Nephron progenitor cell (in vitro differentiated cells): ENCODE results near the gene BYSL.

Experiments used
- DNase-seq: peaks from one replicate; pipeline ENCODE4 v3.0.0; 2021
- H3K27ac Mint-ChIP-seq: 2 replicates; pipeline ENCODE4 v1.8.0; 2021; ENCODE audit warnings: mild to moderate bottlenecking, moderate library complexity, mixed read lengths
- H3K27me3 Mint-ChIP-seq: 2 replicates; pipeline ENCODE4 v1.8.0; 2021; ENCODE audit warnings: mild to moderate bottlenecking, low read depth, mixed read lengths; ENCODE audit not compliant: poor library complexity
- H3K36me3 Mint-ChIP-seq: 2 replicates; pipeline ENCODE4 v1.8.0; 2021; ENCODE audit warnings: low read depth, mixed read lengths
- H3K4me1 Mint-ChIP-seq: 2 replicates; pipeline ENCODE4 v1.8.0; 2021; ENCODE audit warnings: mixed read lengths
- H3K4me3 Mint-ChIP-seq: 2 replicates; pipeline ENCODE4 v1.8.0; 2021; ENCODE audit warnings: mild to moderate bottlenecking, moderate library complexity, mixed read lengths
- H3K9me3 Mint-ChIP-seq: 2 replicates; pipeline ENCODE4 v1.8.0; 2021; ENCODE audit warnings: mild to moderate bottlenecking, moderate library complexity, mixed read lengths
- CTCF ChIP-seq: fragments of 200-600 bp; sonication (generic); IDR thresholded peaks from 2 replicates; pipeline ENCODE4 v1.5.0; 2021; ENCODE audit warnings: antibody characterized with exemption

BYSL gene

GRCh38 chr6:41892921-41893564 is 28.3 kb upstream of the BYSL start:
- Mint-ChIP-seq H3K4me1 (peaks cover 25% of the 10 kb centered on the region), H3K9me3 (no peaks in the 10 kb centered on the region), H3K27ac (no peak overlapping the region), H3K4me3 (no peak overlapping the region), H3K36me3 (peaks cover 7% of the 10 kb centered on the region), H3K27me3 (no peaks in the 10 kb centered on the region)
- no peak for DNase-seq
- TF ChIP-seq CTCF, result no peak

- H3K9me3 Mint-ChIP-seq, result no peaks in the 10 kb centered on the region
- no peak for TF ChIP-seq CTCF
- H3K27ac Mint-ChIP-seq, result peak overlapping the region; percentile 32
Measured at GRCh38 chr6:41894366-41895299, 26.7 kb upstream of the BYSL start.

GRCh38 chr6:41895300-41896233 is 25.7 kb upstream of the BYSL start, which contains the start of gene USP49:
Gene USP49, minus strand, starts transcription at chr6:41895375. Its CDS starts 88,392 bp downstream, at chr6:41806983.
- H3K4me3 Mint-ChIP-seq, result no peak within 1 kb of the TSS
- peak within 1 kb of the TSS; percentile 97 for H3K27ac Mint-ChIP-seq
- no peaks in the 10 kb centered on the region for H3K9me3 Mint-ChIP-seq
- peaks cover 3% of the 10 kb centered on the region for H3K36me3 Mint-ChIP-seq
- H3K27me3 Mint-ChIP-seq, result no peaks in the 10 kb centered on the region
- DNase-seq, result peak; percentile 98
- no peak for TF ChIP-seq CTCF
- peaks cover 25% of the 10 kb centered on the region for H3K4me1 Mint-ChIP-seq

More at GRCh38 chr6:41894366-41895299, 26.7 kb upstream of the BYSL start:
- Mint-ChIP-seq H3K36me3 (peaks cover 2% of the 10 kb centered on the region), H3K27me3 (no peaks in the 10 kb centered on the region), H3K4me1 (peaks cover 25% of the 10 kb centered on the region), H3K4me3 (no peak overlapping the region)
- DNase-seq, result peak; percentile 79

- H3K27me3 Mint-ChIP-seq, result no peaks in the 10 kb centered on the region
- TF ChIP-seq CTCF, result no peak
Measured at GRCh38 chr6:41896281-41896680, 25.0 kb upstream of the BYSL start.

GRCh38 chr6:41900861-41901260 is 20.4 kb upstream of the BYSL start:
- Mint-ChIP-seq H3K4me3 (no peak overlapping the region), H3K27me3 (no peaks in the 10 kb centered on the region), H3K27ac (no peak overlapping the region), H3K36me3 (peaks cover 32% of the 10 kb centered on the region), H3K4me1 (peaks cover 10% of the 10 kb centered on the region), H3K9me3 (no peaks in the 10 kb centered on the region)
- no peak for TF ChIP-seq CTCF
- no peak for DNase-seq

More at GRCh38 chr6:41896281-41896680, 25.0 kb upstream of the BYSL start:
- Mint-ChIP-seq H3K36me3 (peaks cover 6% of the 10 kb centered on the region), H3K4me1 (peaks cover 24% of the 10 kb centered on the region), H3K9me3 (no peaks in the 10 kb centered on the region), H3K4me3 (no peak overlapping the region), H3K27ac (peak overlapping the region; percentile 97)
- DNase-seq, result no peak
